AG08396 (cell line): ENCODE results near the gene TM7SF3.
A peak's percentile ranks its signal among the peaks of the same experiment; 100 is the strongest.
"Not testable (repeated sequence)": the region's sequence is repeated elsewhere in the genome, so short reads cannot be mapped to it uniquely, and the experiment has no call there.

Experiments used
- DNase-seq: peaks from one replicate; pipeline ENCODE4 v3.0.0; 2012; ENCODE audit warnings: low spot score, mixed read lengths

The TM7SF3 gene

GRCh38 chr12:26978801-26979200, 35.4 kb downstream of the TM7SF3 start:
- DNase-seq: no peak

- no peak for DNase-seq
Measured at GRCh38 chr12:26976687-26977086, 37.5 kb downstream of the TM7SF3 start.

GRCh38 chr12:26971963-26972362, 42.2 kb downstream of the TM7SF3 start:
- DNase-seq: no peak

DNA sequence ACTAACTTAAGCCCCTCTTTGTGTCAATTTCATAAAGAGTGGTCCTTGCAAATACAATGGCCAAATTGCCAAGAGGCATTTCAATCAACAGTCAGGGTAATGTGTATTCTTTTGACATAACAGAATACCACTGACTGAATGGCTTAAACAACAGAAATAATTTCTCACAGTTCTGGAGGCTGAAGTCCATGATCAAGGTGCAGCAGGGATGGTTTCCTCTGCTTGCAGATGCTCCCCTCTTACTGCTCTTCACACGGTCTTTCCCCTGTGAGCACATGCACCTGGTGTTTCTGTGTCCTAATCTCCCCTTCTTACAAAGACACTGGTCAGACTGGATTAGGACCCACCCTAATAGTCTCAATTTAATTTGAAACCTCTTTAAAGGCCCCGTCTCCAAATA, 44.0 kb downstream of the TM7SF3 start:
- DNase-seq: no peak

- DNase-seq: no peak
Measured at GRCh38 chr12:26966842-26967241, 47.3 kb downstream of the TM7SF3 start.

DNA sequence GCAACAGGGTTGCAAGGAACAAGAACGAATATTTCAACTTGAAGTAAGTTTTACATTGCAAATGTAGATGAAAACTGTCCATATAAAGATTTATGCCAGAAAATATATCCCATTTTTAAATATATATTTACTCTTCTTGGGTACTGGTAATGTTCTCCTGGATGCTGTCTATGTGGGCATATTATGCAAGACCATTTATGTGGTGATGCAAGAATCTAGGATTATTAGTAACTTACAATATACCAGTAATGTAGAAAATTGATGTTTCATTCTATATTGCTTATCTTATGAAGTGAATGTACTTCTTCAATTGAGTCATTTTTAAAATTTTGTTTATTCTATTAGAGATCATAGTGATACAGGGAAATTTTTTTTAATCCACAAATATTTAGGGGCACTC, 50.8 kb downstream of the TM7SF3 start:
- DNase-seq: no peak

GRCh38 chr12:26961803-26962202, 52.4 kb downstream of the TM7SF3 start:
- DNase-seq: no peak

DNA sequence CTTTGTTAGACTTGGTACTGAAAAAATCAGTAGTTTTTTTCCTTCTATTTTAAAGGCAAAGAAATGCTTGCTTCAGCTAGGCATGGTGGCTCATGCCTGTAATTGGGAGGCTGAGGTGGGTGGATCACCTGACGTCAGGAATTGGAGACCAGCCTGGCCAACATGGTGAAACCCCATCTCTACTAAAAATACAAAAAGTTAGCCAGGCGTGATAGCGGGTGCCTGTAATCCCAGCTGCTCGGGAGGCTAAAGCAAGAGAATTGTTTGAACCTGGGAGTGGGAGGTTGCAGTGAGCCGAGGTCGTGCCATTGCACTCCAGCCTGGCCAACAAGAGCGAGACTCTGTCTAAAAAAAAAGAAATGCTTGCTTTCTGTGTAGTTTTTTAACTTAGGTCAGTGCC, 52.8 kb downstream of the TM7SF3 start:
- DNase-seq: not testable (repeated sequence)

DNA sequence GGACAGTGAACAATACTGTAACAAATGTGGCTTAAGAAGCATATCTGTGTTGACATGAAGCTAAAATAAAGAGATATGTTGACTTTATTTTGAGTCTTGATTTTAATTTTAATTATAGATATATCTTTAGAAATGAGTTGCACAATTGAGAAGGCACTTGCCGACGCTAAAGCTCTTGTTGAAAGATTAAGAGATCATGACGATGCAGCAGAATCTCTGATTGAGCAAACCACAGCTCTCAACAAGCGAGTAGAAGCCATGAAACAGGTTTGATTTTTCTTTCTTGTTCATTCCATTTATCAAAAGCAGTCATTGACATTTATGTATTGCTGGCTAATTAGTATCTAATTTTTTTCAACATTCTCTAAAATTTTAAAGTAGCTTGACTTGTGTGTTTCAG, 60.2 kb downstream of the TM7SF3 start:
- DNase-seq: no peak

- DNase-seq: no peak
Measured at GRCh38 chr12:26953447-26953846, 60.7 kb downstream of the TM7SF3 start.

DNA sequence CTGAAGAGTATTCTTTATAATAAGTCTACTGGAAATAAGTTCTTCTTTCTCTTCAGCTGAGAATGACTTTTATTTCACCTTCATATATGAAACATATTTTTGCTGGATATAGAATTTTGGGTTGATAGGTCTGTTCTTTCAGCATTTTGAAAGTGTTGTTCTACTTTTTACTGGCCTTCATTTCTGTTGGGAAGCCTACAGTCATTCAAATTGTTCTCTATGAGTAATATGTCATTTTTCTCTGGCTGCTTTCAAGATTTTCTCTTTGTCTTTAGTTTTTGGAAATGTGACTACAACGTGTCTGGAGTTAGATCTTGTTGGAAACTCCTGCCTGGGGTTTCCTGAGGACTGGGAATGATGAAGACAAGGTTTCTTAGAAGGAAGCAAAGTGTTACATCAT, 65.9 kb downstream of the TM7SF3 start:
- DNase-seq: no peak

- no peak for DNase-seq
Measured at GRCh38 chr12:26941215-26941594, 73.0 kb downstream of the TM7SF3 start.

DNA sequence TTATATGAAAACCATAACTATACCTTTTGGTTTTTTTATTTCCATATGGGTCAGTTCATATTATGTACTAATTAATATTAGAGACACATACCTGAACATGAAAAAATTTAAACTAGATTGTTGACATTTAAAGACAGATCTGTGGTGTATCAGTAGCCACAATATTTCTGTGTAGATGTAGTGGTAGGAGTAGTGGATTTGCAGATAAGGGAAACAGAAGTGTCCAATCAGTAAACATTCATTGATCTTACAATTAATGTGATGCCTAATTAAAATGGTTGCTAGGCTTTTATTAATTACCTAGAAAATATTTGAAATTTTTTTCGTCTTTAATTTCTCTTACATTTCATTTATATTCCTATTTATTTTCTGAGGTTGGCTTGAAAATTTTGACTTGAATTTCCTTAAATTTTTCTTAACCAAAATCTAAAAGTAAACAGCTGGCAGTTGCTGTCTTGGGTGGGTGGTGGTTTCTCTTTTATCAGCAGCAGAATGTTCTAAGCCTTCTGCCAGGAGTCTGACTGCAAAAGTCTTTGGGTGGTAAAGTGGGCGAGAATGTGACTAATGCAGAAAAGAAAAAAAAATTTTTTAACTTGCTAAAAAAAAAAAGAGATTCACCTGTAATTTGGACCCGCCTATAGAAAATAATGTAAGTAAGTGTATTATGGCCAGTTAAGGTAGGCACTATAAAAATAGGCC, 73.5 kb downstream of the TM7SF3 start:
- no peak for DNase-seq

DNA sequence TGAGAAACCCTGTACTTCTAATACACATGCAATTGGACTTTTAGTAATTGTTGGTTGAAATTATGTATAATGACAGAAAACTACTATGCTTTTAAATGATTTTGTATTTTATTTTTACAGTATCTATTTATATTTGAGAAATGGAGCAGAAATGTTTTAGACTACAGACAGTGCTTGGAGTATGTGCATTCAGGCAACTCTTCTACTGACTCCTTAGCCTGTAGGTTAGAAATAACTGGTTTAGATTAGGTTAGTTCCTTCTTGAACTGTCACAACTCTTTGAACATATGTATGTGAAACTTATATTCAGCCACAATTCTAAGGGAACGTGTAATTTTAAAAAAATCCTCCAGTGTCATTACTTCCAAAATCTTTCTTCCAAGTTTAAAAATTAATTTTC, 74.2 kb downstream of the TM7SF3 start:
- DNase-seq: no peak

- DNase-seq: no peak
Measured at GRCh38 chr12:26939192-26939832, 74.9 kb downstream of the TM7SF3 start.

DNA sequence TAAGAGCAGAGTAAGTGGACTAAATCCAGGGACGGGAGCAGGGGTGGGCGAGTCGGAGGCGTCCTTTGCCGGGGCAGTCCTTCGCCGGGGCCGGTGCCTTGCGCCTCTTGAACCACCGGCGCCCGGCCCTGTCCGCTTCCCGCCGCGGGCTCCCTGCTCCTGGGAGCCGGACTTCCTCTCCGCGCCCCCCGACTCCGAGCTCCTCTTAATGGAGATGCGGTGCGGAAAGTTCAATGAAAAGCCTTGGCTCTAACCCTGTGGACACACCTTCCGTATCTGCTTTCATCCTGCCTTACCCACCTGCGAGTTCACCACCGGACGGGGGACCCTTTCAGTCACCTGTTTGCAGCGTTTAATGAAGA, 75.5 kb downstream of the TM7SF3 start:
- no peak for DNase-seq

DNA sequence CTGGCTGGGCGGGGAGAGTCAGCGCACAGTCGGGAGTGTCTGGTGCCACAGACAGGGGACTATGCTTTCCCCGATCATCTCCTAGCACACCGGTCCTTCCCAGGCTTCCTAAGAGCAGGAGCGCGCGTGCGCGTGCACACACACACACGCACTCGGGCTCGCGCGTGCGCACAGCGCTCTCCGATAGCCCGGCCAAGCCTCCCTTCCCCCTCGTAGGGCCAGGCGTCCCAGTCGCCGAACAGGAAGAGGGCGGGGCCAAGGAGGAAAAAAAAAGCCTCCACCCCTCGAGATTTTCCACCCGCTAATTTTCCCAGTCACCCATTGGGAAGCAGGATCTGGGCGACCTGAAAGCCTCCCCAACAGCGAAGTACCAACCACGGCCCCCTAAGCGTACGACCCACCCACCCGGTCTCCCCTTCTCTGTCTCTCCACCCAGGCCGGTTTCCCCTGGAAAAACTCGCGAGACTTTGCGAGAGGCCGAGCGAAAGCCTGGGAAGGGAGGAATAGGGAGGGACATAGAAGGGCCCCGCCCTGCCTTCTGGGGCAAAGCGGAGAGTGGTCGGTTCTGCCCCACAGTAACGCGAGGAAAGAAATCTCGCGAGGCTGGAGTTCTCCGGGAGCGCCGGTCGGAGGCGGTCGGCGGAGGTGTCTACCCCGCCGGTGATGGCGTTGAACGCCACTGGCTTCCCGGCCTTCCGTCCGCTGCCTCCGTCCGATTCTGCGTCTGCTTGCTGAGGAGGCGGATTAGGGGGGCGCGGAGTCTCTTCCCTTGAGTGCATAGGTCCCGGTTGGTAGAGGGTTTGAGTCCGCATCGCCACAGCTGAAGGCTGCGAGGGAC, 76.1 kb downstream of the TM7SF3 start, which contains the start of the genes FGFR1OP2 and INTS13:
FGFR1OP2 (plus strand) TSS at position 608 of the 838 bp plus-strand sequence. CDS start 15,689 bp downstream, outside the sequence.
INTS13 (minus strand) TSS at position 119 of the 838 bp plus-strand sequence. CDS start 1,178 bp downstream, outside the sequence.
- peak; percentile 97 for DNase-seq

DNA sequence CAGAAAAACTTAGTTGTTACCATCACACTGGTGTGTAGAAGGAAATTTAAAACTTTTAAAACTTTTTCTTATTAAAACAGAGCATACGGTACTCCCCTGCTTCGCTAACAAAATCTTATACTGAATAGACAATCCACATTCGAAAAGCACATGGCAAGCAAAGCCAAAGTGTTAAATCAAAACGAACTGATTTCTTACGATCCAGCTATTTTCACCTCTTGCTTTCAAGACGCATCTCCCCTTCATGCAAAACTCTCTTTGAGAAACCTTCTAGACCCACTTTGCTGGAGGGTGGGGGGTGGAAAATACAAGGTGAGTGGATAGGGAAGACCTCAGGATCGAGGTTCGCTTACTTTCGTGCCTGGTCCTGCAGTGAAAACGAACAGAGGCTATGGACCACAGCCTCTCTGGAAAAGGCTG, 76.7 kb downstream of the TM7SF3 start:
- no peak for DNase-seq

DNA sequence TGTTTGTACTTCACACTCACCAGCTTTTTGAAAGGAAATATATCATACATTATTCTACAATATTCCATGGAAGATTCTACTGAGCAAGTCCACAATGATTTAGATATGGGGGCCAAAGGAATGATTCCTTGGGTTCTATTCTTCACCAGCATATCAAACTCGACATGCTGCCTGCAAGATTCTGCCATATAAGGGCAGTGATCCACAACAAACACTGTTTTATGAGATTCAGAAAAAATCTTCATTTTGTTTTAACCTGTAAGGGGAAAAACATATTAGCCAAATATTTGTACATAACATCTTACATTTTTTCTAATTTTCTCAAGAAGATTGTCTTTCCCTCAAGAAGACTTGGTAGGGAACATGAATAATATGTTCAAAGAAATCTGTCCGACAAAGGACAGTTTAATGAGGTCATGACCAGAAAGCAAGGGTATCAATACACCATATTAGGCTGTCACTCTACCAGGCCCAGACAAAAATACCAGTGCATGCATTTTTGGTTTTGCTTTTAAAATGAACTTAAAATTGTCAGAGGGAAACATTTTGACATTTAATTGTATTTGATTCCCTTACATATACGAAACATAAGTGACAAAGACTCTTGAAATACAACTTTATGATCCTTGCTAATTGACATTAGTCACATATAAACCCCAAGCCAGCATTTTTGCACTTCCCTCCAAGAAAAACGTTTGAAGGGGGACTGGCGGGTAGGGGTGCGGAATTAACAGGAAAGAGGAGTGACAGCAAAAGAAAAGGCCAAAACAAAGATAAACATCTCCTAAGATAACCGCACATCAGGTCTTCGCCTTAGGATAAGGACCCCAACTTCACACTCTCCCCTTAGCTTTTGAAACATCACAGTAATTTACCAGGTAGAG, 77.4 kb downstream of the TM7SF3 start:
- no peak for DNase-seq

DNA sequence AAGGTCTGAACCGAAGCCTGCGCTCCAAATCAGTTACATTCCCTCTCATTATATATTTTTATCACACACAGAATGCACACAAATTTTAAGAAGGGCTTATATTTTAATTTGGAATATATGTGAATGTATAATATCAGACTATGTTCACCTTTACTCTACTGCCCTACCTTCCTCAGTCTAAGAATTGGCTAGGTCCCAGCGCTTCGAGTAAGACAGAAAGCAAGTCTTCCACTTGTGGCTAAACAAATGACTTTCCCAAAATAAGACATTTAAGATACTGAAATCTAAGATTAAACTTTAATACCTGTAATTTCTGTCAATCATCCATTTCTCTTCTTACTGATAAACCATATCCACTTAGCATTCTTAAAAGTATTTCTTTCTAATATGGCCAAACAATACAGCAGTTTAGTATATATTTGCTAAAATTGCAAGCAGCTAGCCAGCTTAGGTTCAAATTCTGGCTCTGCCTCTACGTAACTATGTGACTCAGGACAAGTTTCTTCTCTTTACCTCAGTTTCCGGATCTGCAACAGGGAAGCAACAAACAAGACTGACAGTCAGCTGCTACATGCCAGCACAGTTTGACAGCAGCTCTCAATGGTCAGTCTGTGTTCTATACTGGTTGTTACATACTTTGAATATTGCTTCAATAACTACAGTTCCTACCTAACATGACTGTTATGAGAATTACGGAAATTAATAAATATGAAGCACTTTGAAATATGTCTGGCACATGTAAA, 78.4 kb downstream of the TM7SF3 start:
- DNase-seq: no peak

GRCh38 chr12:26929590-26929989, 84.6 kb downstream of the TM7SF3 start:
- no peak for DNase-seq
